Tibial nerve (tissue), 3 donors: ENCODE data around the gene RTP3.

Source experiments
- CTCF ChIP-seq, 5 experiments: fragments of 200-600 bp in 3 of 5; fragments of 450-650 bp in 2 of 5; sonication (generic) in 3 of 5; IDR thresholded peaks; one replicate each; pipeline ENCODE4 v1.5.1; 2016 to 2019; ENCODE audit warnings: antibody characterized with exemption in 5 of 5, mild to moderate bottlenecking in 3 of 5, moderate library complexity in 2 of 5
- POLR2A ChIP-seq, 2 donors: fragments of 450-650 bp; IDR thresholded peaks; one replicate each; pipeline ENCODE4 v1.6.1; 2017; ENCODE audit warnings: antibody characterized with exemption in 2 of 2, mild to moderate bottlenecking in 2 of 2, moderate library complexity in 2 of 2

GRCh38 chr3:46505953-46506352 is 8.2 kb downstream of the RTP3 start:
- no peak for TF ChIP-seq POLR2A (IDR thresholded peaks at IDR 0.05)
- no peak for TF ChIP-seq CTCF (IDR thresholded peaks at IDR 0.05)
